ENCODE data around the gene JAKMIP2.
"Not testable (repeated sequence)": the region's sequence is repeated elsewhere in the genome, so short reads cannot be mapped to it uniquely, and the experiment has no call there.

The JAKMIP2 gene

DNA sequence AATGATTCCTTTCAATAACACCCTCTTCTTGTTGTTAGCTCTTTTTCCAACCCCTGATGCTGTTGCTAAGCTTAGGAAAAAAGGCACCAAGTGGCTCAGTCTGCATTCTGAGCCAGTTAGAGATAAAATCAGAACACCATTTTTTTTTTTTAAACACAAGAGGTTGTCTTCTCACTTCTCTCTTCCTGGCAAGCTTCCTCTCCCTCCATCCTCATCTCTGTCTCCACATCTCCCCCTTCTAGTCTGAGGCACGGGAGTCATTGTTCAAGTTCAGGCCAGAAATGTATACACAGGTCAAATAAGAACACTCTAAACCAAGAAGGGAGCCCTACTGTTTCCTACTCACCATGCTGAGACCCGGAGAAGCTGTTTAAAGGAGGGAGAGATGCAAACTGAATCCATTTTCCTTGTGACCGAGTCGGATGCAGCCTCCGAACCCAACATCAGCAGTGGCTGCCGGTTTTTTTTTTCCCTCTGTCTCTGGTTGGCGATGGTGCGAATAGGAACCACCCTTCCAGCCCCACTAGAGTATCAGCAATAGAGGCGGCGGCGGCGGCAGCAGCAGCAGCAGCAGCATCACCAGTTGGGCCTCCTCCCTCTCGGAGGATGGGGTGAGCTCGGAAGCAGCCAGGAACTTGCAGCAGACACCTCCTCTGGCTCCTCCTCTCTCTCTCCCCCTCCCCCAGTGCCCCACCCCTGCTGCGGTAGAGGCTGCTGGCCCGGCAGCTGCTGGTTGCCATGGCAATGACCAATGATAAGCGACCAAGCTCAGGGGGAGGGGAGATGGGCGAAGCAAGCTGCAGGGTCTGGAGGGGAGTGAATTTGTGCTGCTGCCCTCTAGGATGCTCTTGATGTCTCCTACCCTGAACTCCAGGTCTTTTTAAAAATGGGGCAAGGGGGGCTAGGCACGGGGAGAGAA is at the start of gene JAKMIP2:
JAKMIP2 (minus strand) TSS at position 619 of the 919 bp plus-strand sequence. CDS start 110,922 bp downstream, outside the sequence.
- DNase-seq: peak; percentile 98

DNA sequence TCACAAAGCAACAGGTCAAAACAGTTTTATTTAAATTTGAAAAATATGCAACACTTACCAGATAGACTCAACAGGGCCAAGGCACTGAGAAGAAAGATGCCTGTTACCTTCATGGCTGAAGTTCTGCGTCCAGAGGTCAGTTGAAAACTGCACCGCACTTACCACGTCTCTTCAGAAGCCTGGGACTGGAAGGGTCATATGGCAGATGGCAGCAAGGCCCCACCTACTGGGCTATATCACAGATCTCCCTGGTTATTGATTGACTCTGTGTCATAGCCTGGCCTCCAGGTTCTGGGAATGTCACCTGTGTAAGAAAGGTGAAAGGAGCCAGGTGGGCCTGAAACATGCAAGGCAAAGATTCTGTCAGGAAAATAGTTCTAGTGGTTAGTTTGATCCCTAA is 48.9 kb upstream of the JAKMIP2 start, which contains the start of gene SPINK1:
SPINK1 (minus strand) TSS at position 207 of the 400 bp plus-strand sequence; CDS start at position 113, 94 bp downstream.
- no peak for DNase-seq

DNA sequence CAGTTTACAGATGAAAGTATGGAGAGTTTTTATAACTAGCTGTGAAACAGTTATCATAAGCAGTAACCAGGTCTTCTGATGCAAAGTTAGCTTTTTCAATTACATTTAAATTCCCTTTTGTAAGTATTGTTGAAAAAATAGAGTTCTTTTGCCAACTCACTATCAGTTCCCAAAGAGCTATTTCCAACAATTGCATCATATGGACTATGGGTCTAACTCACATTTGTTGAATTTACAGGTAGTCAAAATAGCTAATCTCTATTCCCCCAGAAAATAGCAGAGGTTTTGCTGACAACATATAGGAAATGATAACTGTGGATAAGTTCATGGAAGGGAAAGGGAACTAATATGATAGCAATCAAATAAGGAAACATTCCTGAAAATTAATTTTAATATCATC is 47.5 kb upstream of the JAKMIP2 start:
- DNase-seq: no peak

DNA sequence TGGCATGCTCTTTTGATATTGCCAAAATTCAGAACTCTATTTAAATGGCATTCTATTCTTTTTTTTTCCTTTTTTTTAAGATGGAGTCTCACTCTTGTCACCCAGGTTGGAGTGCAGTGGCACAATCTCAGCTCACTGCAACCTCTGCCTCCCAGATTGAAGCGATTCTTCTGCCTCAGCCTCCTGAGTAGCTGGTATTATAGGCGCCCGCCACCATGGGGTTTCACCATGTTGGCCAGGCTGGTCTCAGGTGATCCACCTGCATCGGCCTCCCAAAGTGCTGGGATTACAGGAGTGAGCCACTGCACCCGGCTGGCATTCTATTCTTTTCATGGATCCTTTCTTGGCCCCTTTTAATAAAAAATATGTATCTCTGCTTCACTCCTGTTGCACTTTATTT is 44.5 kb upstream of the JAKMIP2 start:
- not testable (repeated sequence) for DNase-seq

DNA sequence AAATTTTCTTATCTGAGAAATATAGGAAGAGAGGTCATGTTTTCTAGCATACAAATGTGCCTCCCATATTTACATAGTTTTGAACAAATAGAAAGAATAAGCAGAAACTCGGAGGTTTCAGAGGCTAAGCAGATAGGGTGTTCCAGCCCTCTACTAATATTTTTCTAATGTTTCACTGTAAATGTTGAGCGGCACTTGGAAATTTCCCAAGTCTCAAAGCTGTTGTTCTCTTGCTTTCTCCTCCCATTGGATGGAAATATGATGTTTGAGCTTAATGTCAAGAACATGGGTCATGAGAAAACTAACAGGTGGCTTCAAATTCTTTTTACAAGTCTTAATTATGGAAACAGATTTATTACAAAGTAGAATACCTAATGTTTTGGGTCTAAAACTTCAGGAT is 43.8 kb upstream of the JAKMIP2 start:
- no peak for DNase-seq

DNA sequence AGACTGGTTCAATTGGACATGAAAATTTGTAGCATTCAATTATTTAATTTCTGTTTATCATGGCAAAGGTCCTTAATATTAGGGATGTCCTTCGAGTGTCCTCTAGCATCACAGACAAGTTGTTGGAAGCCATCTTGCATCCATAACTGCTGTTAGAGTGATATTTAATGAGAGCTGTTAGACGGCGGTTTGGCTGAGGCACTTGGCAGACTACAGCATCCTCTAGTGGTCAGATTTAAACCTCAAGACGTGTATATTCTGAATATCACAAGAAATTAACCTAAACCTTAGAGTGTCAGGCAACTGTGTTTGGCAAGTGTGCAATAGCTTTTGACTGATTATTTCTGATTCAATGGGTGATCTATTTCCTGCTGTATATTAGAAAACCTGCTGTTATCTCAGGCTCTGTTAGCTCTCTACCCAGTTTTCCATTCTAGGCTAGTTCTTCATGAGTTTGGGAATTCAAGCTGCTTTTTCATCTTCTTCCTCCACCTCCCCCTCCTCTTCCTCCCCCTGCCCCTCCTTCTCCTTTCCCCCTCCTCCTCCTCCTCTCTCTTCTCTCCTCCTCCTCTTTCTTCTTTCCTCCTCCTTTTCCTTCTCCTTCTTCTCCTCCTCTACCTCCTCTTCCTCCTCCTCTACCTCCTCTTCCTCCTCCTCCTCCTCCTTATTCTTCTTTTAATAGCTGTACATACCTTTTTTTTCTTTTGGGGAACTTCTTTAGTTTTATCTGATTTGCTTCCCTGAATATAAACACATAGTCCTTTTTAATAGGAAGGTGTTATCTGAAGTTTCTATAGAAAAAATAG is 40.4 kb upstream of the JAKMIP2 start:
- peak; percentile 77 for DNase-seq

DNA sequence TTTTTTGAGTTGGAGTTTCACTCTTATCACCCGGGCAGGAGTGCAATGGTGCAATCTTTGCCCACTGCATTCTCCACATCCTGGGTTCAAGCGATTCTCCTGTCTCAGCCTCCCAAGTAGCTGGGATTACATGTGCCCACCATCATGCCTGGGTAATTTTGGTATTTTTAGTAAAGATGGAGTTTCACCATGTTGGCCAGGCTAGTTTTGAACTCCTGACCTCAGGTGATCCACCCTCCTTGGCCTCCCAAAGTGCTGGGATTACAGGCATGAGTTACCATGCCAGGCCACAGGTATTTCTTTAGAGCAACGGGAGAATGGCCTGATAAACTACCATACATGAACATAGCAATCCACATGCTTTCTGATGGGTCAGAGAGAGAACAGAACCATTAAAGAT is 39.7 kb upstream of the JAKMIP2 start:
- not testable (repeated sequence) for DNase-seq

DNA sequence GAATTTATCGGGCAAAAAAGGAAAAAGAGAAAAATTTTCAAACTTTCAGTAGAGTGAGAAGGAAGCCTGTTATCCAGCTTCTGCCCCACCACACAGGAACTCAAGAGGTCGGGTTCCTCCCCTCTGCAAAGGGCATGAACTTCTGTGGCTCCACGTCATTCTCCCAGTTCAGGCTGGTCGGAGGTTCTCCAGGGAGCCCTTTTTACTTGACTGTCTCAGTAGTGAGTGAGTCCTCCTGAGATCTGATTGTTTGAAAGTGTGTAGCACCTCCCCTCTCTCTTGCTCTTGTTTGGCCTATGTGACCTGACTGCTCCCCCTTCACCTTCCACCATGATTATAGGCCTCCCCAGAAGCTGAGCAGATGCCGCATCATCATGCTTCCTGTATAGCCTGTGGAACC is 39.2 kb upstream of the JAKMIP2 start:
- DNase-seq: no peak

DNA sequence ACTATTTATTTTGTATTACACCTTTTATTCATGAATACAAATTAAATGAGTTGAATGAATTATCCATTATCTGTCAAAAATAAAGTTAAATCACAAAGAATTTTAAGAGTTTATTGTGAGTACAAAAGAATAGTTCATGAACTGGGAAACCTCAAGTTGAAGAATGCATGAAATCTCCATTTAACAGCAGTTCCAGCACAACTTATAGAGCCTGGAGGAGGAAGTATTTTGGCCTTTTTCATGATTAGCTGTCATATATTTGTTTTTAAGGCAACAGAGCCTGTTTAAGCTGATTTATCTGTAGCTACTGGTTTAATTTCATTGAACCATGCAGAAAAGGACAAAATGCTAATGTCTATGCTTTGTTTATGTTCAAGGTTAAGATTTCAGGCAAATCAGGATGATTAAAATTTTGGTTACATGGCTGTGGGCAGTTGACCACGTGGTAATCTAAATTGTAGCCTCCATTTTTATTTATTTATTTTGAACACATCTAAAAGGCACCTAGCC is 36.8 kb upstream of the JAKMIP2 start:
- no peak for DNase-seq

DNA sequence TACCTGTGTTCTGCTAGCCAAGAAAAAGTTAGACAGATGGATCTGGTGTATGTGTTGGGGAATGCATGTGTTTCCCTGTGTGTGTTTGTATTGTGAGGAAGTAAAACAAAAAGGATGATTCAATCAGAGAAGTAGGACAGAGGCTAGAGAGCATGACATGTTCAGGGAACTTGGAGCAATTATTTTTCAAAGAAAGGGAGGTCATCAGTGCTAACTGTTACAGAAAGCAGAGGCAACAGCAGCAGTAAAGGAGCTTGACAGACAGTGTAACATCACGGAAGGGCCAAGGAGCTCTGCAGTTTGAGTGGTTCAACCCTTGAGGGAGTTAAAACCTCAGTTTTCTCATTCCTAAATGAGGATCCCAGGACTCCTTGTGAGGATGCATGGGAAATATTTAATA is 35.8 kb upstream of the JAKMIP2 start:
- no peak for DNase-seq

DNA sequence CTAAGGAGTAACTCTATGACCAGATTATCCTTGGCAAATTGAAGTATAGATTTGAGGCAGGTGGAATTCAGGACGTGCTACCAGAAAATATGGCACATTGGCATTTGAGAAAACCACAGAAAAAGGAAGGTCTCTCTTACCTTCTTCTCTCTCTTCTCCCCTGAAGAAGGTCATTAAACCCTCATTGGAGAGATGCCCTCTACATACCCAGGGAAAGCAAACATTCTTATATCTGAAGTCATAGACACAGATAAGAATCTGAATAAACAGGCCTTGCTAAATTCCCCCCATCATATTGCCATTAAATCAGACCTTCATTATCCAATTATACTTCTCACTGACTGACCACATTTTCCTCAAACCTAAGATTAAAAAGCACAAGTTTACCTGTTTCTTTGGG is 31.2 kb upstream of the JAKMIP2 start:
- DNase-seq: no peak

DNA sequence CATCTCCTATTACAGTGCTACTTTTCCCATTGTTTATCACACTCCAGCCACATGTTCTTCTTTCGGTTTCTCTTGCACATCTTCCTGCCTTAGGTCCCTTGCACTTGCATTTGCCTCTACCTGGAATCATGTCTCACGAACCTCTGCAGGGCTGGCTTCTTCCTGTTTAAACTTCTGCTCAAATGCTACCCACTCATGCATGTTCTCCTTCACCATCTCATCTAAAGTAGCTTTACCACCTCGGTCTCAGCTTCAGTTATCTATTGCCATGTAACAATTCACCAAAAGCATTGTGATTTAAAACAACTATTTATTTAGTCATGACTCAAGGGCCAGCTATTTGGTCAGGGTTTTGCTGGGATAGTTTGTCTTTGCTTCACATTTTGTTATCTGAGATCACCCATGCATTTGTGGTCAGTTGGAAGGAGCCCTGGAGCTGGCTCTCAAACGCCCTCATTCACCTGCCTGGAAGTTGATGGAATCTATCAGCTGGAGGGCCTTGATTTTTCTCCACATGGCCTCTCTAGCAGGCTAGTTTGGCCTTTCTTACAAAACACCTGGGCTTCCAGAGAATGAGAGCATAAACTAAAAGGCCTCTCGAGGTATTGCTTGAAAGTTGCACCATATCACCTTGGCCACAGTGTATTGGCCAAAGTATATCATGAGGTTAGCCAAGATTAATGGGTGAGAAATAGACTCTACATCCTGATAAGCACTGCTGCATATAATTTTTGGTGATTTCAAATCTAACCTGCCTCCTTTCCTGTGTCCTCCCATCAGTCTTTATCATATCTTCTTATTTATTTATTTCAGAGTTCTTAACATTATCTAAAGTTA is 27.5 kb upstream of the JAKMIP2 start:
- DNase-seq: peak; percentile 5

DNA sequence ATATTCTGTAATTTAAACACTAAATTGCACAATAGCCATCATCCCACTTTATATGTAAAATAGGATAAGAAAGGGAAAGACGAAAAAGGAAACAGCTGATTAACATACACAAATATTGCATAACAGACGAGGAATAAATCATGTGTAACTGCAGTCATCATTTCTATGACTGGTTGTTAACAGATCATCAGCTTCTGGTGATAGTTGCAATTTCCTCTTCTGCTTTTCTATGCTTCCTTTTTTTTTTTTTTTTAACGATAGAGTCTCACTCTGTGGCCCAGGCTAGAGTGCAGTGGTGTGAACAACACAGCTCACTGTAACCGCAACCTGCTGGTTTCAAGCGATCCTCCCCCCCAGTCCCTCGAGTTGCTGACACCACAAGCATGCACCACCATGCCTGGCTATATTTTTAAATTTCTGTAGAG is 22.5 kb upstream of the JAKMIP2 start:
- DNase-seq: no peak

DNA sequence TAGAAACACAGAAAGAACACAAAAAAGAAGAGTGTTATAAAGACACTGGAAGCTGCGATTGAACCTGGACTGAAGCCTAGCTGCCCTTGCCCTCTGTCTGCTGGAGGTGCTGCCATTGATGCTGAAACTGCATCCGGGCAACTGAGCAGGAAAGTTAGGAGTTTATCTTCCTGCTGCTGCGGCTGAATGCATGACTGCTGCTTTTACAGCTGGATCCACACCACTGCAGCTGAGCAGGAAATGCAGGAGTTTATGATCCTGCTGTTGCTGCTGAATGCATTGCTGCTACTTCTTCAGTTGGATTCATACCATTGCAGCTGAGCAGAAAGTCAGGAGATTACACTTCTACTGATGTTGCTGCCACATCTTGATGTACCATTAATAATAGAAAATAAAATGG is 21.8 kb upstream of the JAKMIP2 start:
- peak; percentile 21 for DNase-seq

DNA sequence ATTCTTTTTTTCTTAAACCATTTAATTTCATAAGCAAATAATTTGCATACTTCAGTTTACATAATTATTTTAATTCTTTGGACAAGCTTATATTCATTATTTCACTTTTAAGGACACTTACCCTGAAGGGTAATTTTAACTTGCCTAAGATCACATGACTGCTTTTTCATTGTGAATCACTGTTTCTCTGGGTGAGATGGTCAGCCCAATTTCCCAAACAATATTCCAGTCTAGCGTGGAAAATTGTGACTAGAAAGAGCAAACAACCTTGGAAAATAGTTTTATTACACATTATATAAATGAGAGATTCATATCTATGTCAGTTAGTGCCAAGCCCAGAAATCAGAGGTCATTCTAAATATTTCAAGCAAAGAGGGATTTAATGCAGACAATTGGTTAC is 21.4 kb upstream of the JAKMIP2 start:
- no peak for DNase-seq

DNA sequence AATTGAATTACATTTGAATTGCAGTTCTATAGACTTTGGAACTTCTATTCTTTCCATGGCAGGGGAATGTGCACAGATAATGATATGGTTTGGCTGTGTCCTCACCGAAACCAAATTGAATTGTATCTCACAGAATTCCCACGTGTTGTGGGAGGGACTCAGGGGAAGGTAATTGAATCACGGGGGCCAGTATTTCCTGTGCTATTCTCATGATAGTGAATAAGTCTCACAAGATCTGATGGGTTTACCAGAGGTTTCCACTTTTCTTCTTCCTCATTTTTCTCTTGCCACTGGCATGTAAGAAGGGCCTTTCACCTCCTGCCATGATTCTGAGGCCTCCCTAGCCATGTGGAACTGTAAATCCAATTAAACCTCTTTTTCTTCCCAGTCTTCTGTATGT is 20.6 kb upstream of the JAKMIP2 start:
- DNase-seq: not testable (repeated sequence)

DNA sequence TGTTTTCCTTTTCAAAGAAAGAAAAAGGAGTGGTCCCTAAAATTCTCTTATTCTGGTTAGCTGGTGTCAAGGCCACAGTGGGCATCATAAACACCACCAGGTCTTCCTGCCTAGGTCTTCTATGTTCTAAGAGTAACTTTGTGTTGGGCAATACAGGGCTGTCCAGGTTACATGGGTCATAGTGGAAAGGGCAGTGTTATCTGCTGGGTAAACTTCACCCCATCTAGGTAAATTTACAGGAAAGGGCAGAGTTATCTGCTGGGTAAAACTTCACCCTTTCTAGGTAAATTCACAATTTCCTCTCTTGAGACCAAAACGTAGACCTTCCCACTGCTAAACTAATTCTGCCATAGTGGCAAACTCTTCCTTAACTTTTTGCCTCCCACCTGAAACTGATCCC is 18.9 kb upstream of the JAKMIP2 start:
- no peak for DNase-seq

DNA sequence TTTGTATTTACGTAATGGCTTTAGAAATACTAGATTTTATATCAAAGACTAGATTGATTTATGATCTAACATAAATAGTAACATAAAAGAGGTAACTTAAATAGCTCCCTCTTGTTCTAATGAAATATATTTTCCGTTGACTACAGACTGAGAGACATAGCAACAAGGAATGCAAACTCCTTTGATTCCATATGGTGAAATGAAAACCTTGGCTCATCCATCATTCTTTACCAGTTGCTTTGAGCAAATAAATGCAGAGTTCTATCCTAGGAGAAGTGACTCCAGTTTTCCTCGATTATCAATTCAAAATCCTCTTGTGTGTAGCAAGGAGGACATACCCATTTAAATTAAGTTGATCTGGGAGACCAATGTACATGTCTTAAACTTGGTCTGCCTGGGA is 18.0 kb upstream of the JAKMIP2 start:
- no peak for DNase-seq

DNA sequence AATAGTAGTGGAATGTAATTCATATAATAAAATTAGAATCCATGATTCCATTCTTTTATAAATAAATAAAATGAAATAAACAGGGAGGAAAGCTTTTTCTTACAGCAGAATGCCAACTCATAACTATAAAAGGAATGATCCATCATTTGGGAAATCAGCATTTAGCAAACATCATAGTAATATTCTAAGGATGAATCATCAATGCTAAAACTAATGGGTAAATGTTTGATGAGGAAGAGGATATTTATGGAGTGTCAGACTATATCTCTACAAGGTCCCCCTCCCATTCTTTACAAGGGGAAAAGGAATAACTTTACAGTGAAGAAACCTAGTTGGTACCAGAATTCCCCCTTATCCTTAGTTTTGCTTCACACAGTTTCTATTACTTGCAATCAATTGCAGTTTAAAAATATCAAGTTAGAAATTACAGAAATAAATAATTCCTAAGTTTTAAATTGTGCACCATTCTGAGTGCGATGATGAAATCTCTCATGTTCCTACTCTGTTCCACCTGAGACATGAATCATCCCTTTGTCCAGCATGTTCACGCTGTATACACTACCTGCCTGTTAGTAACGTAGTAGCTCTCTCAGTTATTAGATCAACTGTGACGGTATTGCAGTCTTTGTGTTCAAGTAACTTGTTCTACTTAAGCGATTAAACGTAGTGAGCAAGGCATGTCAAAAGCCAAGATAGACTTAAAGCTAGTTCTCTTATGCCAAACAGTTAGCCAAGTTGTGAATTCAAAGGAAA is 14.2 kb upstream of the JAKMIP2 start:
- DNase-seq: peak; percentile 38

DNA sequence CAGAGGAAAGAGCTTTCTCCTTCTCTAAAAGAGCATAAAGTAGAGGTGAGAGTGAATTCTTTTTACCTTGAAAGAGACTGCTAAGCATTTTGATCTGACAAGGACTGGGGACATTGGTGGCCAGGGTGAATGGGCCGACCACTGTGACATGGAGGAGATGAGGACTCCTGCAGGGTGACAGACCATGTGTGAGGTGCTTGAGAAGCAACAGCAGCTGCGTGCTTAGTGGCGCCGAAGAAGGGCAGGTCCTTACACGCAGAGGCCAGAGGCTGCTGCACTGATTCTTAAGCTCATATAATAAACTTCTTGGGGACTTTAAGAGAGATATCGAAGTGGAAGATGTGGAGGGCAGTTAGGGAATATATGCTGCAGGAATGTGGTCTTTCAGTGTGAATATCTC is 8.7 kb upstream of the JAKMIP2 start:
- DNase-seq: peak; percentile 14

DNA sequence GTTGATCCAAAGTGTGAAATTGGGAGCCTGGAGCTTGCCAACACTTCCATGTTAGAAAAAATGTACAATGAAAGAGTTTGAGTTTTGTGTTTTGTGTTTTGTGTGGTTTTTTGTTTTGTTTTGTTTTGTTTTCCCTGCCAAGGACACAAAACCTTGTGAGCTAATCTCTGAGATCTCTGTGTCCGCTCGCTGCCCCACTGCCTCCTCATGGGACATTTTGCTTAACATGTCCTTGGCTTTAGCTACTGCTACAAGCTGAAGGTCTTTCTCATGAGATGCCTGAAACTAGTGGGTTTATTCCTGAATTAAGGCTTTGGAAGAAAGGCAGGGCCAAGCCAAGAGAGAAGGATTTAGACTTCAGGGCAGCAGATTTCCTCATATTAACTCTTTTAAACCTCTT is 7.3 kb upstream of the JAKMIP2 start:
- DNase-seq: no peak

DNA sequence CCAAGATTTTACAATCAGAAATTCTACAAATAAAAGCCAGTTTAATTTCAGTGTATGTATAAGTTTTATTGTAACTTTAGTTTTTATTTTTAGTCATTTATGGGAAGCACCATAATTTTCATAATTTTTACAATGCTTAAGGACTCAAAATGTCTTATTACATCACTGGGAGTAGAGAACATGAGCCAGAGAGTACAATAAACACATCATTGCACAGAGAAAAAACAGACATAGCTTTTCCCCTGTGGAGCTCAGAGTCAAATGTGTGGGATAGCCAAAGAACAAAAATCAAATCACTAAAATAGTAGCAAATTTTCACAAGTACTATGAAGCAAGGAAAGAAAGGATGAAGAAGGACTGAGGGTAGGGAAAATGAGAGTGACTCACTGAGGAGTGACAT is 5.5 kb upstream of the JAKMIP2 start:
- no peak for DNase-seq
